Thyroid gland (tissue), 4 donors: ENCODE measurements around the gene IL1B. TPM values are rescaled to one million over a fixed set of nuclear protein-coding genes. Genes with fewer than 3 reads are reported as not detected.

Experiments used
- DNase-seq, 2 donors: peaks; one replicate each; pipeline ENCODE4 v3.0.0-alpha.2; 2019
- H3K27ac ChIP-seq, 3 donors: fragments of 200-600 bp; sonication (generic); 1 replicate in 2 of 3; 2 replicates in 1 of 3; pipeline ENCODE4 v1.5.1; 2016 to 2019; ENCODE audit warnings: mild to moderate bottlenecking in 1 of 3, moderate library complexity in 1 of 3
- H3K27me3 ChIP-seq: fragments of 200-600 bp; sonication (generic); one replicate; pipeline ENCODE4 v1.5.1; 2019
- H3K36me3 ChIP-seq, 2 donors: fragments of 200-600 bp; sonication (generic); one replicate each; pipeline ENCODE4 v1.5.1; 2016 to 2019
- H3K4me1 ChIP-seq, 2 donors: fragments of 200-600 bp; sonication (generic); one replicate each; pipeline ENCODE4 v1.5.1; 2017 to 2019
- H3K4me3 ChIP-seq, 3 donors: fragments of 200-600 bp; sonication (generic); replicated peaks in 1 of 3; 1 replicate in 2 of 3; 2 replicates in 1 of 3; pipeline ENCODE4 v1.5.1; 2016; ENCODE audit warnings: mild to moderate bottlenecking in 1 of 3
- H3K9me3 ChIP-seq: fragments of 200-600 bp; sonication (generic); one replicate; pipeline ENCODE4 v1.5.1; 2017
- POLR2A ChIP-seq, 2 donors: fragments of 450-650 bp; IDR thresholded peaks; one replicate each; pipeline ENCODE4 v1.6.1; 2017; ENCODE audit warnings: antibody characterized with exemption in 2 of 2, mild to moderate bottlenecking in 2 of 2, moderate library complexity in 1 of 2
- WGBS, 2 donors: methylation state at CpG; one replicate each; pipeline ENCODE4 v1.1.5; 2017; 5-methylcytosine and 5-hydroxymethylcytosine counted together
- intact Hi-C: fragments of 100-400 bp; cut with DNase I; formaldehyde crosslinking; loops from one replicate; pipeline ENCODE4 v1.15.1; 2023
- total RNA-seq, 4 donors: library from RNA; depleted of rRNA; stranded (reverse); fragments of >200 nt; gene quantifications; one replicate each; pipeline ENCODE4 v1.2.3, GENCODE V29; 2016
- TF ChIP-seq, protein P1 (sequence below), 6 experiments: fragments of 200-600 bp in 3 of 6; fragments of 450-650 bp in 3 of 6; sonication (generic) in 3 of 6; IDR thresholded peaks; one replicate each; pipeline ENCODE4 v1.5.1; 2016 to 2019; ENCODE audit warnings: antibody characterized with exemption in 6 of 6, mild to moderate bottlenecking in 2 of 6, inconsistent platforms in 1 of 6, moderate library complexity in 1 of 6

Gene IL1B
- total RNA-seq, 4 donors from 2014 or later, result 0.27 to 1.3 TPM; not detected in 2

DNA sequence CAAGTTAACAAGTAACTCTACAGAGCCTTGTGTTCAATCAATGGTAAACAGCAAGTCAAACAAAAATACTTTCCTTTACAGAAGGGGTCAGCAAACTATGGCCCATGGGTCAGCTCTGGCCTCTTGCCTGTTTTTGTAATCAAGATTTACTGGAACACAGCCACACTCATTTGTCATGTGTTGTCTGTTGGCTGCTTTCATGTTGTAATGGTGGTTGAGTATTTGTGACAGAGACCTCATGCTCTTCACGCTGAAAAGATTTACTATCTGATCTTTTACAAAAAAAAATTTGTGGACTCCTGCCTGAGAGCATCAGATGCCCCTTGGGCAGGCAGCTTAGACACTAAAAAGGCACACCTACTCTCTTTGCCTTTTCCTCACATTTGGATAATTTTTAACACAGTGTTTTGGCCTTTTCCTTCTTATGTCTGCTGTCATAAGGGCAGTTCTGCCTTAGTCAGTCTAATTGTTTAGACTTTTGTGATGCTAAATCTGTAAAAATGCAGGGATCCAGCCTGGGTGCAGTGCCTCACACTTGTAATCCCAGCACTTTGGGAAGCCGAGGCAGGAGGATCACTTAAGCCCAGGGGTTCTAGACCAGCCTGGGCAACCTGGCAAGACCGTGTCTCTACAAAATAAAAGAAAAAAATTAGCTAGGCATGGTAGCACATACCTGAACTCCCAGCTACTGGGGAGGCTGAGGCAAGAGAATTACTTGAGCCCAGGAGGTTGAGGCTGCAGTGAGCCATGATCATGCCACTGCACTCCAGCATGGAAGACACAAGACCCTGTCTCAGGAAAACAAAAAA is 18.3 kb downstream of the IL1B start:
- TF ChIP-seq POLR2A (IDR thresholded peaks at IDR 0.05), result no peak
- TF ChIP-seq, protein P1, sequence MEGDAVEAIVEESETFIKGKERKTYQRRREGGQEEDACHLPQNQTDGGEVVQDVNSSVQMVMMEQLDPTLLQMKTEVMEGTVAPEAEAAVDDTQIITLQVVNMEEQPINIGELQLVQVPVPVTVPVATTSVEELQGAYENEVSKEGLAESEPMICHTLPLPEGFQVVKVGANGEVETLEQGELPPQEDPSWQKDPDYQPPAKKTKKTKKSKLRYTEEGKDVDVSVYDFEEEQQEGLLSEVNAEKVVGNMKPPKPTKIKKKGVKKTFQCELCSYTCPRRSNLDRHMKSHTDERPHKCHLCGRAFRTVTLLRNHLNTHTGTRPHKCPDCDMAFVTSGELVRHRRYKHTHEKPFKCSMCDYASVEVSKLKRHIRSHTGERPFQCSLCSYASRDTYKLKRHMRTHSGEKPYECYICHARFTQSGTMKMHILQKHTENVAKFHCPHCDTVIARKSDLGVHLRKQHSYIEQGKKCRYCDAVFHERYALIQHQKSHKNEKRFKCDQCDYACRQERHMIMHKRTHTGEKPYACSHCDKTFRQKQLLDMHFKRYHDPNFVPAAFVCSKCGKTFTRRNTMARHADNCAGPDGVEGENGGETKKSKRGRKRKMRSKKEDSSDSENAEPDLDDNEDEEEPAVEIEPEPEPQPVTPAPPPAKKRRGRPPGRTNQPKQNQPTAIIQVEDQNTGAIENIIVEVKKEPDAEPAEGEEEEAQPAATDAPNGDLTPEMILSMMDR (IDR thresholded peaks at IDR 0.05), result no peak
- Histone ChIP-seq H3K9me3 (no peaks in the 10 kb centered on the region), H3K4me3 (no peak overlapping the region), H3K27ac (no peak overlapping the region), H3K4me1 (no peaks in the 10 kb centered on the region), H3K36me3 (no peaks in the 10 kb centered on the region), H3K27me3 (no peaks in the 10 kb centered on the region)
- 79 to 85% methylated on average over 3 of the region's 3 CpGs for WGBS, 2 donors
- intact Hi-C loops, result no loop called here
- no peak for DNase-seq

DNA sequence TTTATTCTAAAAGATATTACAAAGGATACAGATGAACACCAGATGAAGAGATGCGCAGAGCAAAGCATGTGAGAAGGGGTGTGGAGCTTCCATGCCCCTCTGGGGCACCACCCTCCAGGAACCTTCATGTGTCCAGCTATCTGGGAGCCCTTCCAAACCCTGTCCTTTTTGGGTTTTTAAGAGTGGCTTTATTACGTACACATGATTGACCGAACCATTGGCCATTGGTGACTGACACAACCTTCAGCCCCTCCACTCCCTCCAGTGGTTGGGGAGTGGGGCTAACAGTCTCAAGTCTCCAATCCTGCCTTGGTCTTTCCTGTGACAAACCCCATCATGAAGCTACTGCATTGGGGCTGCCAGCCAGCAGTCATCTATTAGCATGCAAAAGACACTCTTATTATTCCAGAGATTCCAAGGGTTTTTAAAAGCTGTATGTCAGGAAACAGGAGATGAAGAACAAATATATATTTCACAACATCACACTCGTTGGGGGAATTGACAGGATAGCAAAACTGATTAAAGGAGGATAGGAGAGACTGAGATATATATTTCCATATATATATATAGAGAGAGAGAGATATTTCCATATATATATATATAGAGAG is 19.4 kb downstream of the IL1B start:
- Histone ChIP-seq H3K9me3 (no peaks in the 10 kb centered on the region), H3K4me1 (no peaks in the 10 kb centered on the region), H3K27me3 (no peaks in the 10 kb centered on the region), H3K4me3 (no peak overlapping the region), H3K27ac (no peak overlapping the region), H3K36me3 (no peaks in the 10 kb centered on the region)
- intact Hi-C loops, result no loop called here
- no peak for TF ChIP-seq POLR2A (IDR thresholded peaks at IDR 0.05)
- TF ChIP-seq, protein P1 (IDR thresholded peaks at IDR 0.05), result no peak
- no peak for DNase-seq
- 87 to 93% methylated on average over 4 of the region's 4 CpGs for WGBS, 2 donors

DNA sequence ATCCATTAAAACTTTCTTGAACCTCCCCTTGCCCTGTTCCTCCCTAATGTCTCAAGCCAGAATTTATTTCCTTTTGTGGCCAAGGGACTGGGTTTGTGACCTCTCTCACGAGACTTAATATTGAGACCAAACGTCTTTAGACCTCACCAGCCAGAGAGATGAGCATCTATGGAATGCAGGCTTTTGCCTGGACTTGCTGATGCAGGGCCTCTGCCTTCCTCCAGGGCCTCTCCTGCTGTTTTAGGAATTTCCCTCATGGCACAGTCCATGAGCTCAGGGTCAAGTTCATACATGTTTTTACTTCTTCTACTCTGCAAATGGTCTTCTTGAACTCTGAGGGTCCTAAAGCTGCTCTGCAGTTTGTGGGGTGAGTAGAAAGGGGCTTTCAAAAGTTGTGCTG is 22.3 kb downstream of the IL1B start:
- DNase-seq, result no peak
- H3K4me3 ChIP-seq, result no peak overlapping the region
- no peaks in the 10 kb centered on the region for H3K9me3 ChIP-seq
- H3K4me1 ChIP-seq, result no peaks in the 10 kb centered on the region
- 67 to 72% methylated on average over 2 of the region's 2 CpGs for WGBS, 2 donors
- no peak overlapping the region for H3K27ac ChIP-seq
- intact Hi-C loops, result no loop called here
- no peaks in the 10 kb centered on the region for H3K36me3 ChIP-seq
- TF ChIP-seq, protein P1 (IDR thresholded peaks at IDR 0.05), result no peak
- TF ChIP-seq POLR2A (IDR thresholded peaks at IDR 0.05), result no peak
- no peaks in the 10 kb centered on the region for H3K27me3 ChIP-seq

DNA sequence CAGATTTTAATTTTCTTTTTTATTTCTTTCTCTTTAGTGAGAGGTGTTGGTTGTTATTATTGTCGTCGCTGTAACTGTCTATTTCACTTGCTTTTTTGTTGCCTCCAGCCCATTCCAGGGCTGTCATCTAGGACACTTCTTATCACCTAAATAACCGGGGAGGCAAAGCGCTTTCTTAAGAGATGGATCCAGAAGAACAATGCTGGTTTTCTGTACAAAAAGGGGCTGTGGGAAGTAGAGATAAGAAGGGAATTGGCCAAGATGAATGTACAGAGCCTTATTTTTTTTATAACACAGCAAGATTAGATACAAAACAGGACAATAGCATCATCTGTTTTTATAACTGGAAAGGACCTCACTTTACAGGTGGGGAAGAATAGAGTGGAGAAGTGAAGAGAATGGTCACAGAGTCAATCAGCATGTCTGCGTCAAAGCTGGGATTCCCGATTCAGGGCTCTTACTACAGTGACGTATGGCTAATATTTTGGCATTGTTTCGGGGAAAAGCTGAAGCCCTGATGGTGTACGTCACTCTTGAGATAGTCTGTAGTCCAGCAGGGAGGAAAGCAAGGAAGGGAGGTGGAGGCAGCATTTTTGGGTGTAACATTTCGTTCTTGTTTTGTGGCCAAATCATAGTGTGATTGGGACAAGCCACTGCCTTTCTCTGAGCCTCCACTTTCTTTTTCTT is 23.2 kb downstream of the IL1B start:
- WGBS, 2 donors, result 86 to 87% methylated on average over 10 of the region's 10 CpGs

More for the DNA sequence above, 23.2 kb downstream of the IL1B start:
- TF ChIP-seq, protein P1 (IDR thresholded peaks at IDR 0.05), result no peak
- TF ChIP-seq POLR2A (IDR thresholded peaks at IDR 0.05), result no peak
- Histone ChIP-seq H3K9me3 (no peaks in the 10 kb centered on the region), H3K4me3 (no peak overlapping the region), H3K27ac (no peak overlapping the region), H3K4me1 (no peaks in the 10 kb centered on the region), H3K36me3 (no peaks in the 10 kb centered on the region), H3K27me3 (no peaks in the 10 kb centered on the region)
- intact Hi-C loops, result no loop called here
- DNase-seq, result no peak
